Ecto neural progenitor cell (in vitro differentiated cells): ENCODE measurements around the gene GYPC.
"Not testable (repeated sequence)": the region's sequence is repeated elsewhere in the genome, so short reads cannot be mapped to it uniquely, and the experiment has no call there.

Experiments
- DNase-seq: peaks from one replicate; pipeline ENCODE4 v3.0.0-alpha.2; 2018; ENCODE audit warnings: low spot score

Gene GYPC, protein sequence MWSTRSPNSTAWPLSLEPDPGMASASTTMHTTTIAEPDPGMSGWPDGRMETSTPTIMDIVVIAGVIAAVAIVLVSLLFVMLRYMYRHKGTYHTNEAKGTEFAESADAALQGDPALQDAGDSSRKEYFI

DNA sequence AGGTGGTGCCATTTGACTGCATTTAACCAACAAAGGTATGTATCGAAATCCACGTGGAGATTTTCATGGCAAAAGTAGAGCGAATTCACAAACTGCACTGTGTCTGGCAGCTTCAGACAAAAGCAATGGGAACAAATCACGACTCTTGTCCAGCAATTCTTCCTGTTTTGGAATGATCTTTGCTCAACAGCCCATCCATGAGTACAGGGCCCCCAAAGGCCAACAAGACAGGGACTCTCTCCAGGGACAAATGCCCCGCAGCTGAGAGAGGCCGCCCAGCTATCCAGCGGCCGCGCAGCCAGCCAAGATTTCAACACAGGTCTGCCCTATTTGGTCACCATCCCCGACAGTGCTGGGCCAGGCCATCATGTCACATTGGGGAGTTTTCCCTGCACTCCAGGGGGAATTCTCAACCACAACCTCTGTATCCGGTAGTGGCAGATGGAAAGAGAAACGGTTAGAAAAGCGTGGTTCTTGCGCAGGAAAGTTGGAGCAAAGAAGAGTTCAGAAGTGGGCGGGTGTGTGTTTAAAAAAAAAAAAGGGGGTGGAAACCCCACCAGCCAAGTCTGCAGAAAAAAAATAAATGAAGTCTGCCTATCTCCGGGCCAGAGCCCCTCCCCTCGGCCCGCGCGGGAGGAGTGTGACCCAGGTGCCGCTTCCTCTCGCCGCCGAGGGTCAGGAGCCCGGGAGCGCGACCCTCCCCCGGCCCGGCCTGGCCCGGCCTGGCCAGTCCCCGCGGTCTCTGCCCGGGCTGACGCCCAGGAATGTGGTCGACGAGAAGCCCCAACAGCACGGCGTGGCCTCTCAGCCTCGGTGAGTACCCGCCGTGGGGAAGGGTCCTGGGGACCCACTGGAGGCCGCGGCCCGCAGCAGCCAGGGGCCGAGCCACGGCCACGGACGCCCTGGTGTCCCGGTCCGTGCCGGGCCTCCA lies at the start of gene GYPC:
GYPC (plus strand) TSS at position 659 of the 931 bp plus-strand sequence; CDS start at position 765, 106 bp downstream.
- DNase-seq: peak; percentile 75

DNA sequence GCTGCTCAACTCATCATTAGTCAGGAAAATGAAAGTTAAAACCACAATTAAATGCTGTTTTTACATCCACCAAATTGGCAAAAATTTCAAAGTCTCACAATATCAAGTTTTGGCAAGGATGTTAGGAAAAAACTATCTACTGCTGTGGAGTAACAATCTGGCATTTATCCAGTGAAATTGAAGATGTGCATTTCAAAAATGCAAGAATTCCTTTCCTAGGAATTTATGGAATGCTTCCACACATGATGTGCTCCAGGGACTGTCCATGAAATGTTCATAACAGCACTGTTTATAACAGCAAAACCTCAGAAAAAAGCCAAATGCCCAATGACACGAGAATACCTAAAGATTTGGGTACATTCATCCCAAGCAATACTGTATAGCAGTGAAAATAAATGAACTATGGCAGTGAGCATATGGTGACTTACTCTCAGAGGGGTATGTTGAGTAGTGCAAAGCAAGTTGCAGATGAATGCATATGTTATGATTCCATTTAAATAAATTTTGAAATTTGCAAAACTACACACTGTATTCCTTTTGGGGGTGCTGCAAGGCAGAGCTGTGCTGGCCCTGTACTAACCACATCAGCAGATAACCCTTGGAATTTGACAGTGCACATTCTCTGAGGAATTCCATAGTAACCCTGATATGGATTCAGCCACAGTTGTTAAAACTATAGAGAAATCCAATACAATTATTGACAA lies 41.3 kb upstream of the GYPC start:
- DNase-seq: no peak

DNA sequence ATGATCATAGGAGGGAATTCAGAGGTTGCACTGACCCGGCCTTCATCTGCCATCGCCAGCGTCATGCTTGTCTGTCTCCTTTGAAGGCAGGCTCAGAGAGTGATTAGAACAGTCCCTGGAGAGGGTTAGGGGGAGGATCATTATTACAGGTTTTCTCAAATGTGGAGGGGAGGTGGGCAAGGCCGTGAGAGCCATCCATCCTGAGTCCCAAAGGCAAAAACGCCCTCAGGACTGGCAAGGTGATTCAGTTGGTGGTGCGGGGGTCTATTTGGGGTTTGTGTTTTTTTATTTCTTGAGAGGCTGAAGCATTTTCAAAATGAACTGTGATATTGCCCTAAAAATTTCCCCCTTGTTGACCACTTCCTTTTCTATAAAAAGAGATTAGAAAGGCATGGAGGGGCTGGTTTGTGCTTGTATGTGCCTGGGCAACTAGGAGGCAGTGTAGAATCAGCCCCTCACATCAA lies 39.3 kb upstream of the GYPC start:
- DNase-seq: no peak

DNA sequence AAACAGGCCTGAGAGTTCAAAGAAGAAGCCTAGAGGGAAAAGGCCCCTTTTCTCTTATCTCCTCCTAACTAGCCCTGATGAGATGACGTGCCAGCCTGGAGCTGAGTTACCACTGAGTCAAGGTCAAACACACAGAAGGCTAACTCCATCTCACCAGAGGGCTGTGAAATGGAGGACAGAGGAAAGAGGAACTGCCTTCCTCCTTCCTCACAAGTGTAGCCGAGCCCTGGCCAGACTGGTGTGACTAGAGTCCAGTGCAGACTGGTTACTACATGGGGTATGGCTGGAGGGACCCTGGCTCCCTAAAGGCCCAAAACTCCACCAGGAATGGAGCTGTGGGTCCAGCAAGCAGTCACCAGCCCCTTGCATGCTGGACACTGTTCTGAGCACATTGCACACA lies 35.7 kb upstream of the GYPC start:
- no peak for DNase-seq

DNA sequence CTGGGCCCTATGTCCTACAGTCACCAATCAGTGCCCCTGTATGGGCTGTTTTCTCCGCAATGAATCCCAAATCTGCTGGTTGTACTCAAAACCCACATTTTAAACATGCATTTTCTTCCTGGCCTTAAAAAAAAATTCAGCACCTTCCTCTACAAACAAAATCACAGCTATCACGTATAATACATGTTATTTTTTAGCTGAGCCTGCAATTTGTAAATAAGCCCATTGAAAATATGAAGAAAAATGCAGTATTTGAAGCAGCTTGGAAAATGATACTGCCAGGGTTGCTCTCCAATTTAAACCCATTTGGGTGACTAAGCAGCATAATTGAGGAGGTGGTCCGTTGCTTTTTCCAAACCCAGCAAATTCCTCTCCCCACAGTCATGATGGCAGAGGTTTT lies 33.0 kb upstream of the GYPC start:
- no peak for DNase-seq

DNA sequence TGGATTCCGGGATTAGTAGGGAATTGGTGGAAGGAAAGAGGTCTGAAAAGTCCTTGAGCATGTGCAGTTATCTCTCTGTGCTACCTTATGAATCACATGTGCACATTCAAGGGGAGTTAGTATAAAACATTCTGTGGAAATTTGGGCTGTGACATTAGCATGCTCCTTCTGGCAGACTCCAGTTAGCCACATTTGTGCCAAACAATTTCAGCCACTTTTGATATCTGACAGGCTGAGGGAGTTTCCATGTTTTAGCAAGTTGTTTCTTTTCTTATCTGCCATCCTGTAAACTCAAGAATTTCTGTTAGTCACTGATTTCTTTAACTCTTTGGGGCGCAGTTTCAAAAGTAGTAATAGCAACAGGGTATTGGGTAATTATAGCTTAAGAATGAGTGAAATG lies 28.3 kb upstream of the GYPC start:
- DNase-seq: no peak

DNA sequence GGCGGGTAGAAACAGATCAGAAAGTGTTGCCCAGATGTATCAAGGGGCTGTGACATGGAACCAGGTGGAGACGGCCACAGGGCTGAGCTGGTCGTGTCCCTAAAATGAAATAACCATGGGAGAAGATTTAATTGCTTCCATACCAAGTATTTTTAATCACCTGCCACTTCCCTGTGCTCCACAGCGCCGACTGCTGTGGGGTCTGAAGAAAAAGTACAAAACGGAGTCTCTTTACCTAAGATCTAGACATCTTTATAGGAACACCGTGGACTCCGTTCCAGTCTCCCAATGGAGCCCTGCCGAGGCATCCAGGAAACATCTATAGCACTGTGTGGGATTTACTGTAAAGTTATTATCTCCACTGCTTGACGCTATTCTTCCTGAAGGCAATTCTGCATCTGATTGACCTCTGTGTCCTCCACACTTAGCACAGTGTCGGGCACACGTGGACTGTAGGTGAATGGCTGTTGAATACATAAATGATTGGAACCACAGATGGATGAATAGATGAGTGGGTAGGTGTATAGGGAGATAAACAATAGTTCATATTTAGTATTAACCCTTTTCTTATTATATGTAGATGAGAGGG lies 21.6 kb upstream of the GYPC start:
- no peak for DNase-seq

DNA sequence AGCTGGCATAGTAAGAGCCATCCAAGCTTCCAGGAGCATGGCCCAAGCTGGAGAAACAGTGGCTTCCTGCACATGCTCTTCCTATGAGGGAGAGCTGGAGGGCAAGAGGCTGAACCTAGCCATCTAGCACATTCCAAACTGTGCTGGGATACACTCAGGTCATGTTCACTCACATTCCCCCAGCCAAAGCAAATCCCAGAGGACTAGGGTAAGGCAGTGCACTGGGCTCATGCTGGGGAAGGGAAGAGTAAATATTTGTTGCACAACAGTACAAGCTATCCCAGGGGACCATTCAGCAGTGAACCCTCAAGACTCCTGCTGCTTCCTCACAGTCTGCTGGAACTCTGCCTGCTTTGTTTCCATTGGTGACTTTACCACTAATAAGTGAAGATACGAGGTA lies 20.7 kb upstream of the GYPC start:
- DNase-seq: no peak

DNA sequence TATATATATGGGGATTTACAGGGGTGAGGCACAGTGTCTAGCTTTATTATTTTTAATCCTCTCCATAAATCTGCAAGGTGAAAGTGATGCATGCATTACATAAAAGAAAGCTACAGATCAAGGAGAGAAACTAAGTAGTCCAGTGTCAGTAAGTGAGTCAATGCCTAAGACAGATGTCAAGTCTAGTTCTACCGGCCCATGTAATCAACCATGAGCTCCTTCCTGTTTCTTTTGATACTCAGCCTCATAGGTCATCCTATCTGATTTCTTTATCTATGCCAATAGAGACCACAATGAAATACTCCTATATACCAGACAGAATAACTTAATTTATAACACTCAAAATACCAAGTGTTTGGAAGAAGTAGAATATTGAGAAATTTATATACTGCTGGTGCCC lies 20.2 kb upstream of the GYPC start:
- no peak for DNase-seq

DNA sequence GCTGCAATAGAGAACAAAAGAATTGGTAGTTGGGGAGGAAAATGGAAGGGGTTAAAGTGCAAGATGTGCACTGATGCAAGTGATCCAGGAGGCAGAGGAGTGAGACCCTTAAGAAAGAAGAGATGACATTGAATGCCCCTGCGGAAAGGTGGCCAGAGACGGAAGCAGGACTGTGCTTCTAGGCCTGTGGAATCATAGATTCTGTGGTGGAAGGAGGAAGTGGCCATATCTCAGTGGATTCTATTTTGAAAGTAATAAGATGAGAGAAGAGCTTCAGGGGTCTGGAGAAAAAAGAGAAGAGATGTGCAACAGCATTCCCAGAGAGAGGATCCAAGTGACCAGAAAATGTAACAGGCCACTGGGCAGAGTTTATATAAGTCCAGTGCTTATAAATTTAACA lies 18.6 kb upstream of the GYPC start:
- DNase-seq: no peak

DNA sequence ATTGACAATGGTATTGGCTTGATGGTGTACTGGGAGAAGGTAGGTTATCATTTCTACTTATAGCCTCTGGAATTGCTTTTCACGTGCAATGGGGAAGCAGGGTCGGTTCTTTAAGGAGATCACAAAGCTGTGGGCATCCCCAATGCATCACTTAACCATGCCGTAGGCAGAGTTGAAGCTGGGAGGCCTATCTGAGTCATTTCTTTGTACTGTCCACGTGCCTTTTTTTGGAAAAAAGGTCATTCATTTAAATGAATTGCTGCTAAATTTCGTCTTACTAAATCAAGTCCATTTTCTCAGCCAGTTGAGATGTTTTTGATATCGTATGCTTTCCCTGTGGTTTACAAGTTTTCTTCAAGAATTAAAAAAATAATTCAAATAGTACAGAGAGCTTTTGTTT lies 17.2 kb upstream of the GYPC start:
- no peak for DNase-seq

DNA sequence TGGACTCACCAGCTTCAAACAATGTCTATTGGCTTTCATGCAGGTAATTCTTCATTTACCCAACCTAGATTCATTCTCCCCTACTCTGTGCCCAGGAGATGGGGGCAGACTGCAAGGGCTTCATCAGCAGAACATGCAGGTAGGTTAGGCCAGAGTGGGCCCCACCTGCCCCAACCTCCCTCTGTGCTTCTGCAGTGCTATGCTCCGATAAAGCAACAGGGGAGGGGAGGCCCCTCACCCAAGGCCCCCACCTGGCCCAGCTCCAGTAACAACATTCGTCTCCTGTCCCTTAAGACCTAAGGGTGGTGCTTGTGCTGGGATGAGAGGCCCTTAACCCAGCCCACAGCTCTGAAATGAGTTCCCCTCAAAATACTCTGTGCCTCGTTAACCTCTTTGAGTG lies 16.7 kb upstream of the GYPC start:
- DNase-seq: no peak

DNA sequence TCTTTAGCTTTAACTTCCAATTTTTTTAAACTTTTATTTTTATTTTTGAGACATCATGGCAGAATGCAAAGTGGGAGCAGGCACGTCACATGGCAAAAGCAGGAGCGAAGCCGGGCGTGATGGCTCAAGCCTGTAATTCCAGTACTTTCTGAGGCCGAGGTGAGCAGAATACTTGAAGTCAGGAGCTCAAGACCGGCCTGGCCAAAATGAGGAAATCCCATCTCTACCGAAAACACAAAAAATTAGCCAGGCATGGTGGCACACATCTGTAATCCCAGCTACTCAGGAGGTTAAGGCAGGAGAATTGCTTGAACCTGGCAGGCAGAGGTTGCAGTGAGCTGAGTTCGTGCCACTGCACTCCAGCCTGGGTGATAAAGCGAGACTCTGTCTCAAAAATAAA lies 14.7 kb upstream of the GYPC start:
- not testable (repeated sequence) for DNase-seq

DNA sequence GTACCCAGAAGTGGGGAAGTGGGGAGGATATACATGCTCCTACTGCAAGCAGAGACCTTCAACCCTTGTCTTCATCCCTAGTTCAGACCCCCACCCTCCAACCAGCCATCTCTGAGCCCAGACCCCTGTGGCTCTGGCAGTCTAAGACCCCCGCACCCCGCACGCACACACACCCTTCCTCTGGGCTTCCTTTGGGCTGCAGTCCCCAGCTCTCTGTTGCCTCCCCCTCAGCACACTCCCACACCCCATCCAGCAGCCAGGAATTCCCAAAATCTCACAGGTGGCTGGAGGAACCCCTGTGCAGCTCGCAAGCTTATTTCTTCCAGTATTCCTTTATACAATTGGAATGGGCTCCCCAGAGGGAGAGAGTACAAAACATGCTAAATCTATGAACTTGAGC lies 13.9 kb upstream of the GYPC start:
- no peak for DNase-seq

DNA sequence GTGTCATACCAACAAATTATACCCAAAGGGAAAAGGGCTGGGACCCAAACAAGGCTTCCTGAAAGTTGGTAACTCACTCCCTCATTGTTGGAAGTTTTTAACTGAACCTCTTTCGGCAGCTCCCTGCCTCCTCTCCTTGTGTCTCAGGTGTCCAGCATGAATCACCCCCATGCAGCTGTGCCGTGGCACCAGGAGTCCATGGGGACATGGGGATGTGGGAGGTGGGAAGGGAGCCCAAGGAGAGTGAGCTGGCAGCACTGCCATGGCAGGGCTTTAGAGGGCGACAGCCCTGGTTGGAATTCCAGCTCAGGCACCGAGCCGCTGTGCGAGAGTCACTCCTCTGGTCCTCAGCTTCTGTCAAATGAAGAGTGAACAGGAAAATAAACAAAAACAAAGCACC lies 12.5 kb upstream of the GYPC start:
- no peak for DNase-seq

DNA sequence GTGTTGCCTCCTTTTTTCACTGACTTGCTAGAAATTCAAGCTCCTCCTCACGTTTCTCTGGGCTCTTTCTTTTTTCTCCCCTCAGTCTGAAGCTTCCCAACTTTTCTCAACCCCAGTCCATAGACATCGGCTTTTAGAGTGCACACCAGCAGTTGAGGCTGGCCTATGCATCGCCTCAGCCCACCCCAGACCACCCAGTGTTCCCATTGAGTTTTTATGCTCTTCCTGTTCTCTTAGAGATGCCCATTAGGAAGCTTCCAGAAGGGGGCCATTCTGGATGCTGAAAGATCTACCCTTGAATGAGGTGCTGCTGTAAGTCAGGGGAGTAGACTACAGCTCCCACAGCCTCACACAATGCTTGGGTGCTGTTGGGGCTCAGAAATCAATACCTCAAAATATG lies 12.0 kb upstream of the GYPC start:
- no peak for DNase-seq

DNA sequence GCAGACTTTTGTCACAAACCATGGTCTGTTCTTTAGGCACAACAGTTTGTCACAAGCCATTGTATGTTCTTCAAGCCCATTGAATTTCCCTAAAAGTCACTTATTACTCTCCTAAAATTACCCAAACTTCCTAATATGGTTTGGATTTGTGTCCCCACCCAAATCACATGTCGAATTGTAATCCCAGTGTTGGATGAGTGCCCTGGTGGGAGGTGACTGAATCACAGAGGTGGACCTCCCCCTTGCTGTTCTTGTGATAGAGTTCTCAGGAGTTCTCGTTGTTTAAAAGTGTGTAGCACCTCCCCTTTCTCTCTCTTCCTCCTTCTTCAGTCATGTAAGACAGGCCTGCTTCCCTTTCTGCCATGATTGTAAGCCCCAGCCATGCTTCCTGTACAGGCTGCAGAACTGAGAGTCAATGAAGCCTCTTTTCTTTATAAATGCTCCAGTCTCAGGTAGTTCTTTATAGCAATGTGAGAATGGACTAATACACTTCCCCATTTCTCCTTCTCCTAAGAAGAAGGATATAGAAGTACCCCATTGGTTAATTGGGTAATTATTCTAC lies 11.2 kb upstream of the GYPC start:
- DNase-seq: no peak

DNA sequence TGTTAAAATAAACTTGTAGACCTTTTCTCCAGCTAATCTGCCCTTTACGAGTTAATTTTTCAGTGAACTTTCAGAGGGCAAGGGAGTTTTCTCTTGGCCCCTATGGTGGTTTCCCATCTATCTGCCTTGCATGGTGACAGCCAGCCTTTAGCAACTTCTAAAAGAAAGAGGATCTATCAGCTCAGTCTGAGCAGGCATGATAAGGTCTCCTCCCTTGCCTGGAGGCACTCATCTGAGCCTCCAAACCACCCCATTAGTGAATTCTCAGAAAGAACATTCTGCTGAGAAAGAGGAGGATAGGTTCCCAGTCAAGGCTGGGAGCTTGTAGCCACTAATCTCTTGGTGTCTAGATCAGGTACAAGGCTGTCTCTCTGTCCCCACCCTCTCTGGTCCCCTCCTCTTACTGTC lies 10.7 kb upstream of the GYPC start:
- no peak for DNase-seq

DNA sequence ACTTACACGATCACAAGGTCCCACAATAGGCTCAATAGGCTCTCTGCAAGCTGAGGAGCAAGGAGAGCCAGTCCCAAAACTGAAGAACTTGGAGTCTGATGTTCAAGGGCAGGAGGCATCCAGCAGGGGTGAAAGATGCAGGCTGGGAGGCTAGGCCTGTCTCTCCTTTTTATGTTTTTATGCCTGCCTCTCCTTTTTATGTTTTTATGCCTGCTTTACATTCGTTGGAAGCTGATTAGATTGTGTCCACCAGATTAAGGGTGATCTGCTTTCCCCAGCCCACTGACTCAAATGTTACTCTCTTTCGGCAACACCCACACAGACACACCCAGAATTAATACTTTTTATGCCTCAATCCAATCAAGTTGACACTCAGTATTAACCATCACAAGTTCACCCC lies 9.9 kb upstream of the GYPC start:
- no peak for DNase-seq

DNA sequence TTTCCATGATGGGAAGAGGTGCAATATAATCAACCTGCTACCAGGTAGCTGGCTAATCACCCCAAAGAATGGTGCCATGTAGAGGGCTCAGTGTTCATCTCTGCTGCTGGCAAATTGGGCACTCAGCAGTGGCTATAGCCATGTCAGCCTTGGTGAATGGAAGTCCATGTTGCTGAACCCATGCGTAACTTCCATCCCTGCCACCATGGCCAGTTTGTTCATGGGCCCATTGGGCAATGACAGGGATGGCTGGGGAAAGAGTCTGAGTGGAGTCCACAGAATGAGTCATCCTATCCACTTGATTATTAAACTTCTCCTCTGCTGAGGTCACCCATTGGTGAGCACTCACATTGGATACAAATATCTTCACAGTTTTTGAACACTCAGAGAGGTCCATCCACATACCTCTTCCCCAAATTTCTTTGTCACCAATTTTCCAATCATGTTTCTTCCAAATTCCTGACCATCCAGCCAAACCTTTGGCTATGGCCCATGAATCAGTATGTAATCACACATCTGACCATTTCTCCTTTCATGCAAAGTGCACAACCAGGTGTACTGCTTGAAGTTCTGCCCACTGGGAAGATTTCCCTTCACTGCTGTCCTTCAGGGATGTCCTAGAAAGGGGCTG lies 8.1 kb upstream of the GYPC start:
- DNase-seq: not testable (repeated sequence)

DNA sequence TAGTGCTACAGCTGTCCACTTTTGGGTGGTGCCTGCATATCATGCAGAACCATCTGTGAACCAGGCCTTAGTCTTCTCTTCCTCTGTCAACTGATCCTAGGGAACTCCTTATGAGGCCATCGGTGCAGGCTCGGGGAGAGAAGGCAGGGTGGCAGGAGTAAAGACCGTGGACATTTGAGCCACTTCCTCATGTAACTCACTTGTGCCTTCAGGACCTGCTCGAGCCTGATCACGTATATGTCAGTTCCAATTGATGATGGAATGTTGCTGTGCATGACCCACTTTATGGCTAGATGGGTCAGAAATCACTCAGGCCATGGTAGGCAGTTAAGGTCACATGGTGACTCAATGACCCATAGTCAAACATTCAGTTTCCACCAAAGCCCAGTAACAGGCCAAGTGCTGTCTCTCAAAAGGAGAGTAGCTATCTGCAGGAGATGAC lies 7.6 kb upstream of the GYPC start:
- not testable (repeated sequence) for DNase-seq

DNA sequence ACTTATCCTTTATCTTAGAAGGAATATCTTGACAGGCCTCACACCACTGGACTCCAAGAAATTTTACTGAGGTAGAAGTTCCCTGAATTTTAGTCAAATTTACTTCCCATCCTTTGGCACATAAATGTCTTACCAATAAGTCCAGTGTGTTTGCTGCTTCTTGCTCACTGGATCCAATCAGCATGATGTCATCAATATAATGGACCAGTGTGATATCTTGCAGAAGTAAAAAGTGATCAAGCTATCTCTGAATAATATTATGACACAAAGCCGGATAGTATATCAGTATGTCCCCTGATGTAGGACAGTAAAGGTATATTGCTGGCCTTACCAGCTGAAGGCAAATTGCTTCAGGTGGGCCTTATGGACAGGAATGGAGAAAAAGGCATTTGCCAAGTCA lies 6.9 kb upstream of the GYPC start:
- no peak for DNase-seq
